GM19025 (cell line): ENCODE measurements around the gene CTDNEP1.
"Not testable (repeated sequence)": the region's sequence is repeated elsewhere in the genome, so short reads cannot be mapped to it uniquely, and the experiment has no call there.

Source experiments
- ATAC-seq: cut with Tn5 transposase; IDR thresholded peaks from one replicate; pipeline ENCODE4 v1.9.1; 2021; ENCODE audit warnings: mild to moderate bottlenecking, low read depth, moderate library complexity; ENCODE audit not compliant: unreplicated experiment

The CTDNEP1 gene

GRCh38 chr17:7249214-7249613 lies 2.3 kb downstream of the CTDNEP1 start:
- no peak for ATAC-seq

- no peak for ATAC-seq
Observed at GRCh38 chr17:7248796-7249195, 2.7 kb downstream of the CTDNEP1 start.

- no peak for ATAC-seq
Observed at GRCh38 chr17:7246779-7247178, 4.8 kb downstream of the CTDNEP1 start.

GRCh38 chr17:7243838-7244237 lies 7.7 kb downstream of the CTDNEP1 start:
- ATAC-seq, result not testable (repeated sequence)

- no peak for ATAC-seq
Observed at GRCh38 chr17:7243453-7243729, 8.1 kb downstream of the CTDNEP1 start.

GRCh38 chr17:7242717-7243452 lies 8.6 kb downstream of the CTDNEP1 start:
- peak; percentile 49 for ATAC-seq

GRCh38 chr17:7241783-7242716 lies 9.5 kb downstream of the CTDNEP1 start, which contains the start of gene GABARAP:
Gene GABARAP (minus strand): TSS chr17:7242449. CDS start chr17:7242330, 119 bp downstream.
- ATAC-seq, result no peak

GRCh38 chr17:7241090-7241733 lies 10.3 kb downstream of the CTDNEP1 start:
- no peak for ATAC-seq

- ATAC-seq, result no peak
Observed at GRCh38 chr17:7240375-7240774, 11.2 kb downstream of the CTDNEP1 start.

GRCh38 chr17:7239091-7240027 lies 12.2 kb downstream of the CTDNEP1 start, which contains the start of gene PHF23:
Gene PHF23 (minus strand): TSS chr17:7239457. CDS start chr17:7239279, 178 bp downstream.
- peak; percentile 38 for ATAC-seq

- no peak for ATAC-seq
Observed at GRCh38 chr17:7238420-7239090, 13.0 kb downstream of the CTDNEP1 start.

- no peak for ATAC-seq
Observed at GRCh38 chr17:7237761-7238419, 13.6 kb downstream of the CTDNEP1 start.

- ATAC-seq, result no peak
Observed at GRCh38 chr17:7237266-7237760, 14.2 kb downstream of the CTDNEP1 start.

- ATAC-seq, result no peak
Observed at GRCh38 chr17:7236808-7237207, 14.7 kb downstream of the CTDNEP1 start.

- ATAC-seq, result no peak
Observed at GRCh38 chr17:7235693-7236665, 15.6 kb downstream of the CTDNEP1 start.

- ATAC-seq, result peak; percentile 61
Observed at GRCh38 chr17:7234083-7234951, 17.2 kb downstream of the CTDNEP1 start, which contains the start of gene DVL2. Gene DVL2 (minus strand): TSS chr17:7234517. CDS start chr17:7234262, 255 bp downstream.

- no peak for ATAC-seq
Observed at GRCh38 chr17:7233701-7234082, 17.8 kb downstream of the CTDNEP1 start.
